Suprapubic skin (tissue), 4 donors: ENCODE results near the gene RAB3C. TPM values are rescaled to one million over a fixed set of nuclear protein-coding genes. Genes with fewer than 3 reads are reported as not detected.

Source experiments
- DNase-seq, 2 donors: peaks; one replicate each; pipeline ENCODE4 v3.0.0-alpha.2; 2019; ENCODE audit warnings: low spot score in 2 of 2
- H3K27ac ChIP-seq: fragments of 200-600 bp; sonication (generic); one replicate; pipeline ENCODE4 v1.5.1; 2019
- H3K27me3 ChIP-seq: fragments of 200-600 bp; sonication (generic); one replicate; pipeline ENCODE4 v1.5.1; 2019
- H3K36me3 ChIP-seq: fragments of 200-600 bp; sonication (generic); one replicate; pipeline ENCODE4 v1.5.1; 2019
- H3K4me1 ChIP-seq: fragments of 200-600 bp; sonication (generic); one replicate; pipeline ENCODE4 v1.5.1; 2019
- H3K4me3 ChIP-seq: fragments of 200-600 bp; sonication (generic); one replicate; pipeline ENCODE4 v1.5.1; 2019; ENCODE audit warnings: mild to moderate bottlenecking
- H3K9me3 ChIP-seq: fragments of 200-600 bp; sonication (generic); one replicate; pipeline ENCODE4 v1.5.1; 2019
- CTCF ChIP-seq, 2 donors: fragments of 200-600 bp in 1 of 2; fragments of 450-650 bp in 1 of 2; sonication (generic) in 1 of 2; IDR thresholded peaks; one replicate each; pipeline ENCODE4 v1.5.1; 2016 to 2019; ENCODE audit warnings: antibody characterized with exemption in 2 of 2, mild to moderate bottlenecking in 1 of 2, moderate library complexity in 1 of 2
- EP300 ChIP-seq: sonication (generic); formaldehyde crosslinking; IDR thresholded peaks from one replicate; pipeline ENCODE4 v1.6.1; 2017; ENCODE audit warnings: antibody characterized with exemption
- POLR2A ChIP-seq, 2 donors: fragments of 450-650 bp; IDR thresholded peaks; one replicate each; pipeline ENCODE4 v1.6.1; 2017; ENCODE audit warnings: antibody characterized with exemption in 2 of 2, mild to moderate bottlenecking in 2 of 2, moderate library complexity in 2 of 2
- POLR2AphosphoS5 ChIP-seq, 3 donors: sonication (generic); formaldehyde crosslinking; IDR thresholded peaks; one replicate each; pipeline ENCODE4 v1.6.1; 2017; ENCODE audit warnings: antibody characterized with exemption in 3 of 3
- WGBS: methylation state at CpG from one replicate; pipeline ENCODE4 v1.1.5; 2018; 5-methylcytosine and 5-hydroxymethylcytosine counted together
- total RNA-seq, 4 donors: library from RNA; depleted of rRNA; stranded (reverse); fragments of >200 nt; gene quantifications; one replicate each; pipeline ENCODE4 v1.1.0, GENCODE V29; 2016

The RAB3C gene
- total RNA-seq, 4 donors from 2014 or later: 0.08 to 1.1 (median 0.27) TPM

- Histone ChIP-seq H3K9me3 (no peaks in the 10 kb centered on the region), H3K27ac (no peak overlapping the region), H3K36me3 (no peaks in the 10 kb centered on the region), H3K4me1 (no peaks in the 10 kb centered on the region), H3K4me3 (no peak overlapping the region), H3K27me3 (no peaks in the 10 kb centered on the region)
- TF ChIP-seq POLR2AphosphoS5 (IDR thresholded peaks at IDR 0.05) (no peak), CTCF (IDR thresholded peaks at IDR 0.05) (no peak), EP300 (no peak), POLR2A (IDR thresholded peaks at IDR 0.05) (no peak)
- DNase-seq: no peak
- 58% methylated on average over 4 of the region's 4 CpGs for WGBS
Observed at GRCh38 chr5:58828258-58828657, 245.4 kb downstream of the RAB3C start.

- Histone ChIP-seq H3K27ac (no peak overlapping the region), H3K4me1 (peaks cover 3% of the 10 kb centered on the region), H3K9me3 (no peaks in the 10 kb centered on the region), H3K4me3 (no peak overlapping the region), H3K36me3 (no peaks in the 10 kb centered on the region), H3K27me3 (no peaks in the 10 kb centered on the region)
- DNase-seq: no peak
- no peak for TF ChIP-seq POLR2A (IDR thresholded peaks at IDR 0.05)
- TF ChIP-seq CTCF (IDR thresholded peaks at IDR 0.05): no peak
Observed at GRCh38 chr5:58834242-58835225, 251.7 kb downstream of the RAB3C start.

- Histone ChIP-seq H3K9me3 (peaks cover 5% of the 10 kb centered on the region), H3K4me1 (peaks cover 3% of the 10 kb centered on the region), H3K36me3 (no peaks in the 10 kb centered on the region), H3K27me3 (no peaks in the 10 kb centered on the region), H3K4me3 (no peak overlapping the region), H3K27ac (no peak overlapping the region)
- 67% methylated on average over 3 of the region's 3 CpGs for WGBS
- no peak for DNase-seq
- no peak for TF ChIP-seq CTCF (IDR thresholded peaks at IDR 0.05)
- no peak for TF ChIP-seq EP300
Observed at GRCh38 chr5:58836351-58836750, 253.5 kb downstream of the RAB3C start.

- TF ChIP-seq EP300 (no peak), POLR2AphosphoS5 (IDR thresholded peaks at IDR 0.05) (no peak), CTCF (IDR thresholded peaks at IDR 0.05) (no peak), POLR2A (IDR thresholded peaks at IDR 0.05) (no peak)
Observed at GRCh38 chr5:58838729-58839128, 255.9 kb downstream of the RAB3C start.

GRCh38 chr5:58842852-58843251, 260.0 kb downstream of the RAB3C start:
- H3K36me3 ChIP-seq: no peaks in the 10 kb centered on the region
- DNase-seq: no peak
- H3K4me1 ChIP-seq: no peaks in the 10 kb centered on the region
- H3K4me3 ChIP-seq: no peak overlapping the region
- WGBS: 93% methylated on average over 2 of the region's 2 CpGs
- TF ChIP-seq POLR2A (IDR thresholded peaks at IDR 0.05): no peak
- no peak for TF ChIP-seq EP300
- no peak for TF ChIP-seq CTCF (IDR thresholded peaks at IDR 0.05)
- no peak for TF ChIP-seq POLR2AphosphoS5 (IDR thresholded peaks at IDR 0.05)
- no peak overlapping the region for H3K27ac ChIP-seq
- no peaks in the 10 kb centered on the region for H3K27me3 ChIP-seq
- H3K9me3 ChIP-seq: peaks cover 5% of the 10 kb centered on the region

More at GRCh38 chr5:58838729-58839128, 255.9 kb downstream of the RAB3C start:
- Histone ChIP-seq H3K9me3 (peaks cover 5% of the 10 kb centered on the region), H3K27me3 (no peaks in the 10 kb centered on the region), H3K4me3 (no peak overlapping the region), H3K4me1 (peaks cover 3% of the 10 kb centered on the region), H3K36me3 (no peaks in the 10 kb centered on the region), H3K27ac (no peak overlapping the region)
- no peak for DNase-seq
